ENCODE data around the gene ZMYND8. TPM values are rescaled to one million over a fixed set of nuclear protein-coding genes. Genes with fewer than 3 reads are reported as not detected.
"Not testable (repeated sequence)": the region's sequence is repeated elsewhere in the genome, so short reads cannot be mapped to it uniquely, and the experiment has no call there.

ZMYND8 gene
- total and polyA plus RNA-seq, 7 donors = 7.8 to 46.0 (median 24.8) TPM

- WGBS, 2 donors = 100% methylated on average over 1 of the region's 1 CpG
Observed at GRCh38 chr20:47247972-47248371, 108.5 kb downstream of the ZMYND8 start.

GRCh38 chr20:47246061-47246777 is 110.3 kb downstream of the ZMYND8 start:
- H3K9me3 ChIP-seq = no peaks in the 10 kb centered on the region
- H3K4me3 ChIP-seq = no peak overlapping the region
- peaks cover 18 to 80% (median 36%) of the 10 kb centered on the region in 4 donors for H3K36me3 ChIP-seq
- intact Hi-C loops (cut with DNase I) = no loop called here
- WGBS, 2 donors = 96 to 97% methylated on average over 18 of the region's 18 CpGs
- H3K27me3 ChIP-seq = no peaks in the 10 kb centered on the region
- no peak overlapping the region for H3K27ac ChIP-seq
- no peaks in the 10 kb centered on the region for H3K4me1 ChIP-seq
- TF ChIP-seq, protein P1, sequence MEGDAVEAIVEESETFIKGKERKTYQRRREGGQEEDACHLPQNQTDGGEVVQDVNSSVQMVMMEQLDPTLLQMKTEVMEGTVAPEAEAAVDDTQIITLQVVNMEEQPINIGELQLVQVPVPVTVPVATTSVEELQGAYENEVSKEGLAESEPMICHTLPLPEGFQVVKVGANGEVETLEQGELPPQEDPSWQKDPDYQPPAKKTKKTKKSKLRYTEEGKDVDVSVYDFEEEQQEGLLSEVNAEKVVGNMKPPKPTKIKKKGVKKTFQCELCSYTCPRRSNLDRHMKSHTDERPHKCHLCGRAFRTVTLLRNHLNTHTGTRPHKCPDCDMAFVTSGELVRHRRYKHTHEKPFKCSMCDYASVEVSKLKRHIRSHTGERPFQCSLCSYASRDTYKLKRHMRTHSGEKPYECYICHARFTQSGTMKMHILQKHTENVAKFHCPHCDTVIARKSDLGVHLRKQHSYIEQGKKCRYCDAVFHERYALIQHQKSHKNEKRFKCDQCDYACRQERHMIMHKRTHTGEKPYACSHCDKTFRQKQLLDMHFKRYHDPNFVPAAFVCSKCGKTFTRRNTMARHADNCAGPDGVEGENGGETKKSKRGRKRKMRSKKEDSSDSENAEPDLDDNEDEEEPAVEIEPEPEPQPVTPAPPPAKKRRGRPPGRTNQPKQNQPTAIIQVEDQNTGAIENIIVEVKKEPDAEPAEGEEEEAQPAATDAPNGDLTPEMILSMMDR (IDR thresholded peaks at IDR 0.05) = no peak
- no peak for TF ChIP-seq POLR2A (IDR thresholded peaks at IDR 0.05)
- no peak for TF ChIP-seq POLR2AphosphoS5 (IDR thresholded peaks at IDR 0.05)
- TF ChIP-seq EP300 (IDR thresholded peaks at IDR 0.05) = no peak
- DNase-seq = no peak

More at GRCh38 chr20:47247972-47248371, 108.5 kb downstream of the ZMYND8 start:
- no peaks in the 10 kb centered on the region for H3K27me3 ChIP-seq
- TF ChIP-seq, protein P1 (IDR thresholded peaks at IDR 0.05) = no peak
- TF ChIP-seq EP300 (IDR thresholded peaks at IDR 0.05) = no peak
- TF ChIP-seq POLR2AphosphoS5 (IDR thresholded peaks at IDR 0.05) = no peak
- TF ChIP-seq POLR2A (IDR thresholded peaks at IDR 0.05) = no peak
- peaks cover 0 to 5% (median 2%) of the 10 kb centered on the region in 4 donors for H3K4me1 ChIP-seq
- intact Hi-C loops (cut with DNase I) = no loop called here
- H3K4me3 ChIP-seq = no peak overlapping the region
- H3K27ac ChIP-seq = no peak overlapping the region
- peaks cover 18 to 86% (median 36%) of the 10 kb centered on the region in 4 donors for H3K36me3 ChIP-seq
- H3K9me3 ChIP-seq = no peaks in the 10 kb centered on the region
- DNase-seq = no peak

DNA sequence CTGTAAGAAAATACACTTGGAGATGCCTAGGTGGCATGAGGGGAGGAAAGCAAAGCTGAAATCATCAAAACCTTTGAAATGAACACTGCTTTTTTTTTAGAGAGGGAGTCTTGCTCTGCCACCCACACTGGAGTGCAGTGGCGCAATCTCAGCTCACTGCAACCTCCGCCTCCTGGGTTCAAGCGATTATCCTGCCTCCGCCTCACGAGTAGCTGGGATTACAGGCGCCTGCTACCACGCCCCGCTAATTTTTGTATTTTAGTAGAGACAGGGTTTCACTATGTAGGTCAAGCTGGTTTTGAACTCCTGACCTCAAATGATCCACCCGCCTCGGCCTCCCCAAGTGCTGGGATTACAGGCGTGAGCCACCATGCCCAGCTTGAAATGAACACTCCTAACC is 111.3 kb downstream of the ZMYND8 start:
- H3K4me3 ChIP-seq; H3K27me3 ChIP-seq; H3K4me1 ChIP-seq; intact Hi-C loops (cut with DNase I); H3K9me3 ChIP-seq; DNase-seq; H3K27ac ChIP-seq: not testable (repeated sequence)
- TF ChIP-seq, protein P1 (IDR thresholded peaks at IDR 0.05) = peak in 1 of 4 experiments; percentile 11
- WGBS, 2 donors = 93 to 96% methylated on average over 11 of the region's 11 CpGs
- peaks cover 18 to 69% (median 36%) of the 10 kb centered on the region in 4 donors for H3K36me3 ChIP-seq

- no peak overlapping the region for H3K27ac ChIP-seq
Observed at GRCh38 chr20:47244451-47244850, 112.0 kb downstream of the ZMYND8 start.

More at GRCh38 chr20:47244451-47244850, 112.0 kb downstream of the ZMYND8 start:
- WGBS, 2 donors = 93 to 95% methylated on average over 3 of the region's 3 CpGs
- Histone ChIP-seq H3K4me1 (no peaks in the 10 kb centered on the region), H3K4me3 (no peak overlapping the region), H3K9me3 (no peaks in the 10 kb centered on the region), H3K36me3 (peaks cover 18 to 67% (median 36%) of the 10 kb centered on the region in 4 donors), H3K27me3 (no peaks in the 10 kb centered on the region)
- DNase-seq = no peak
- intact Hi-C loops (cut with DNase I) = no loop called here
- TF ChIP-seq EP300 (IDR thresholded peaks at IDR 0.05) (no peak), POLR2AphosphoS5 (IDR thresholded peaks at IDR 0.05) (no peak), POLR2A (IDR thresholded peaks at IDR 0.05) (no peak)
- TF ChIP-seq, protein P1 (IDR thresholded peaks at IDR 0.05) = no peak
